Measurements from ENCODE around the gene DNMT1. TPM values are rescaled to one million over a fixed set of nuclear protein-coding genes. Genes with fewer than 3 reads are reported as not detected.
A peak's percentile ranks its signal among the peaks of the same experiment; 100 is the strongest.

The DNMT1 gene
- total RNA-seq, 5 donors from 2014 or later (not counting 1 experiment from before 2014, with no cell fraction given): 199 to 245 (median 235) TPM

- Histone ChIP-seq H3K36me3 (ENCODE audit: control insufficient read depth in 2 of 2, extremely low read depth in 1 of 2, insufficient read depth in 1 of 2, low read length in 1 of 2) (peaks cover 0 to 11% of the 10 kb centered on the region in 2 donors), H3K4me3 (ENCODE audit: control insufficient read depth in 1 of 2, extremely low read depth in 1 of 2, low read length in 1 of 2) (no peak overlapping the region), H3K27me3 (replicated peaks in 1 of 2; ENCODE audit: control insufficient read depth in 2 of 2, extremely low read depth in 1 of 2, insufficient read depth in 2 of 2, low read length in 1 of 2) (no peaks in the 10 kb centered on the region), H3K9me3 (no peaks in the 10 kb centered on the region), H3K27ac (ENCODE audit: low read length) (no peak overlapping the region), H3K4me1 (ENCODE audit: control insufficient read depth in 1 of 2, extremely low read depth in 1 of 2, insufficient read depth in 2 of 2, low read length in 2 of 2) (peaks cover 13 to 58% of the 10 kb centered on the region in 2 experiments)
- ChIA-PET CTCF (no interaction called here), POLR2A (no interaction called here)
- Mint-ChIP-seq H3K9me3 (no peaks in the 10 kb centered on the region), H3K4me3 (peak overlapping the region; percentile 31 to 92 (median 45)), H3K27ac (peak overlapping the region in 1 of 2 donors; percentile 34), H3K27me3 (no peaks in the 10 kb centered on the region), H3K36me3 (peaks cover 10% of the 10 kb centered on the region), H3K4me1 (peaks cover 35 to 53% (median 49%) of the 10 kb centered on the region in 3 donors)
- no peak for ATAC-seq (replicated peaks in 1 of 4)
- 34% methylated on average over 2 of the region's 6 CpGs for WGBS (ENCODE audit: insufficient coverage)
- no peak for DNase-seq
Observed at GRCh38 chr19:10192922-10193321, 1.8 kb downstream of the DNMT1 start.

- peaks cover 14% of the 10 kb centered on the region for H3K36me3 Mint-ChIP-seq
Observed at GRCh38 chr19:10191347-10191746, 3.4 kb downstream of the DNMT1 start.

GRCh38 chr19:10190026-10190425, 4.7 kb downstream of the DNMT1 start:
- Mint-ChIP-seq H3K4me1 (peaks cover 51 to 58% (median 54%) of the 10 kb centered on the region in 3 donors), H3K27me3 (no peaks in the 10 kb centered on the region), H3K27ac (peak overlapping the region in 1 of 2 donors; percentile 34), H3K4me3 (no peak overlapping the region), H3K9me3 (no peaks in the 10 kb centered on the region), H3K36me3 (peaks cover 19% of the 10 kb centered on the region)
- CTCF ChIA-PET: interaction anchor here in 1 of 2 donors (1.1 kb wide), 1 partner anchor 60 kb away, joined by 6 read pairs; no protein-coding TSS in a partner anchor
- H3K9me3 ChIP-seq: no peaks in the 10 kb centered on the region
- POLR2A ChIA-PET: no interaction called here
- H3K4me3 ChIP-seq (ENCODE audit: control insufficient read depth in 1 of 2, extremely low read depth in 1 of 2, low read length in 1 of 2): no peak overlapping the region
- H3K36me3 ChIP-seq (ENCODE audit: control insufficient read depth in 2 of 2, extremely low read depth in 1 of 2, insufficient read depth in 1 of 2, low read length in 1 of 2): peaks cover 4 to 27% of the 10 kb centered on the region in 2 donors
- no peaks in the 10 kb centered on the region for H3K27me3 ChIP-seq (replicated peaks in 1 of 2; ENCODE audit: control insufficient read depth in 2 of 2, extremely low read depth in 1 of 2, insufficient read depth in 2 of 2, low read length in 1 of 2)
- DNase-seq: no peak
- no peak overlapping the region for H3K27ac ChIP-seq (ENCODE audit: low read length)
- no peak for ATAC-seq (replicated peaks in 1 of 4)
- peaks cover 11 to 63% of the 10 kb centered on the region in 2 experiments for H3K4me1 ChIP-seq (ENCODE audit: control insufficient read depth in 1 of 2, extremely low read depth in 1 of 2, insufficient read depth in 2 of 2, low read length in 2 of 2)
- WGBS (ENCODE audit: insufficient coverage): 96% methylated on average over 4 of the region's 5 CpGs

More at GRCh38 chr19:10191347-10191746, 3.4 kb downstream of the DNMT1 start:
- Mint-ChIP-seq H3K4me1 (peaks cover 49 to 58% (median 52%) of the 10 kb centered on the region in 3 donors), H3K4me3 (no peak overlapping the region), H3K27ac (no peak overlapping the region), H3K27me3 (no peaks in the 10 kb centered on the region), H3K9me3 (no peaks in the 10 kb centered on the region)
- DNase-seq: no peak
- no peak overlapping the region for H3K27ac ChIP-seq (ENCODE audit: low read length)
- peaks cover 0 to 18% of the 10 kb centered on the region in 2 donors for H3K36me3 ChIP-seq (ENCODE audit: control insufficient read depth in 2 of 2, extremely low read depth in 1 of 2, insufficient read depth in 1 of 2, low read length in 1 of 2)
- ATAC-seq (replicated peaks in 1 of 4): no peak
- no peaks in the 10 kb centered on the region for H3K9me3 ChIP-seq
- no peaks in the 10 kb centered on the region for H3K27me3 ChIP-seq (replicated peaks in 1 of 2; ENCODE audit: control insufficient read depth in 2 of 2, extremely low read depth in 1 of 2, insufficient read depth in 2 of 2, low read length in 1 of 2)
- no peak overlapping the region for H3K4me3 ChIP-seq (ENCODE audit: control insufficient read depth in 1 of 2, extremely low read depth in 1 of 2, low read length in 1 of 2)
- ChIA-PET POLR2A (no interaction called here), CTCF (no interaction called here)
- peaks cover 13 to 70% of the 10 kb centered on the region in 2 experiments for H3K4me1 ChIP-seq (ENCODE audit: control insufficient read depth in 1 of 2, extremely low read depth in 1 of 2, insufficient read depth in 2 of 2, low read length in 2 of 2)
- 96% methylated on average over 2 of the region's 2 CpGs for WGBS (ENCODE audit: insufficient coverage)

GRCh38 chr19:10189616-10190015, 5.1 kb downstream of the DNMT1 start:
- POLR2A ChIA-PET: interaction anchor here in 1 of 2 donors (0.6 kb wide), 1 partner anchor 51 kb away, joined by 7 read pairs; no protein-coding TSS in a partner anchor
- no peaks in the 10 kb centered on the region for H3K9me3 Mint-ChIP-seq
- DNase-seq (no peak), ATAC-seq (replicated peaks in 1 of 4) (no peak)
- peaks cover 4 to 30% of the 10 kb centered on the region in 2 donors for H3K36me3 ChIP-seq (ENCODE audit: control insufficient read depth in 2 of 2, extremely low read depth in 1 of 2, insufficient read depth in 1 of 2, low read length in 1 of 2)
- H3K27me3 ChIP-seq (replicated peaks in 1 of 2; ENCODE audit: control insufficient read depth in 2 of 2, extremely low read depth in 1 of 2, insufficient read depth in 2 of 2, low read length in 1 of 2): no peaks in the 10 kb centered on the region
- H3K4me1 ChIP-seq (ENCODE audit: control insufficient read depth in 1 of 2, extremely low read depth in 1 of 2, insufficient read depth in 2 of 2, low read length in 2 of 2): peaks cover 11 to 64% of the 10 kb centered on the region in 2 experiments
- CTCF ChIA-PET: interaction anchor here in 1 of 2 donors (1.1 kb wide), 1 partner anchor 60 kb away, joined by 6 read pairs; no protein-coding TSS in a partner anchor
- no peak overlapping the region for H3K4me3 ChIP-seq (ENCODE audit: control insufficient read depth in 1 of 2, extremely low read depth in 1 of 2, low read length in 1 of 2)
- 42% methylated on average over 2 of the region's 5 CpGs for WGBS (ENCODE audit: insufficient coverage)
- peaks cover 46 to 54% (median 53%) of the 10 kb centered on the region in 3 donors for H3K4me1 Mint-ChIP-seq
- no peak overlapping the region for H3K27ac Mint-ChIP-seq
- no peak overlapping the region for H3K27ac ChIP-seq (ENCODE audit: low read length)
- H3K27me3 Mint-ChIP-seq: no peaks in the 10 kb centered on the region
- no peaks in the 10 kb centered on the region for H3K9me3 ChIP-seq
- peaks cover 19% of the 10 kb centered on the region for H3K36me3 Mint-ChIP-seq
- no peak overlapping the region for H3K4me3 Mint-ChIP-seq

DNA sequence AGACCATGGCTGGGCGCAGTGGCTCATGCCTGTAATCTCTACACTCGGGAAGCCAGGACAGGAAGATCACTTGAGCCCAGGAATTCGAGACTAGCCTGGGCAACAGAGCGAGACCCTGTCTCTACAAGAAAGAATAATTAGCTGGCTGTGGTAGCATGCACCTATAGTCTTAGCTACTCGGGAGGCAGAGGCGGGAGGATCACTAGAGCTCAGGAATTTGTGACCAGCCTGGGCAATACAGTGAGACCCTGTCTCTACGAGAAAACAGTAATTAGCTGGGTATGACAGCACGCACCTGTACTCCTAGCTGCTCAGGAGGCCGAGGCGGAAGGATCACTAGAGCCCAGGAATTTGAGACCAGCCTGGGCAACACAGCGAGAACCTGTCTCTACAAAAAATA, 7.4 kb downstream of the DNMT1 start:
- ATAC-seq (replicated peaks in 1 of 4): no peak

DNA sequence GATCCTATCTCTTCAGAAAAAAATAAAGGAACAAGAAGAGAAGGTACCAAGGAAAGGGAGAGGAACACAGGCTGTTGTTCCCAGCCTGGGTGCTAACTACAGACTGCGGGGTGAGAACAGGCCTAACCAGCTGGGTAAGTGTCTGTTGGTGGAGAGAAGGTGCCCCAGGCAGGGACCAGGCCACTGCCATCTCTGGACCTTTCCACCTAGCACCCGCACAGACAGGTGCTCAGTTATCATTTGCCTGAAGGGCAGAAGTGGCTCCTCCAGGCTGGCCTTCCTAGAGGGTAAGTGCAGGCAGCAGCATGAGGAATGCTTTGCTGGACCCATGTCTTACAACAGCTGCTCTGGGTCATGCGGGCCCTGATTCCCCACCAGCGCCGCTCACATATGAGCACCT, 10.1 kb downstream of the DNMT1 start:
- Mint-ChIP-seq H3K27me3 (no peaks in the 10 kb centered on the region), H3K27ac (peak overlapping the region; percentile 65 to 71), H3K4me1 (peaks cover 29 to 30% (median 30%) of the 10 kb centered on the region in 3 donors), H3K9me3 (no peaks in the 10 kb centered on the region), H3K36me3 (peaks cover 29% of the 10 kb centered on the region), H3K4me3 (no peak overlapping the region)
- ATAC-seq (replicated peaks in 1 of 4) (no peak), DNase-seq (no peak)
- peaks cover 17 to 56% of the 10 kb centered on the region in 2 donors for H3K36me3 ChIP-seq (ENCODE audit: control insufficient read depth in 2 of 2, extremely low read depth in 1 of 2, insufficient read depth in 1 of 2, low read length in 1 of 2)
- CTCF ChIA-PET: interaction anchor here in 1 of 2 donors (0.7 kb wide), 1 partner anchor 15 kb away, joined by 6 read pairs; no protein-coding TSS in a partner anchor
- H3K4me3 ChIP-seq (ENCODE audit: control insufficient read depth in 1 of 2, extremely low read depth in 1 of 2, low read length in 1 of 2): no peak overlapping the region
- no peak overlapping the region for H3K27ac ChIP-seq (ENCODE audit: low read length)
- H3K4me1 ChIP-seq (ENCODE audit: control insufficient read depth in 1 of 2, extremely low read depth in 1 of 2, insufficient read depth in 2 of 2, low read length in 2 of 2): peaks cover 0 to 31% of the 10 kb centered on the region in 2 experiments
- WGBS (ENCODE audit: insufficient coverage): 100% methylated on average over 5 of the region's 5 CpGs
- POLR2A ChIA-PET: no interaction called here
- no peaks in the 10 kb centered on the region for H3K9me3 ChIP-seq
- H3K27me3 ChIP-seq (replicated peaks in 1 of 2; ENCODE audit: control insufficient read depth in 2 of 2, extremely low read depth in 1 of 2, insufficient read depth in 2 of 2, low read length in 1 of 2): no peaks in the 10 kb centered on the region

More for the DNA sequence above, 7.4 kb downstream of the DNMT1 start:
- peak overlapping the region in 1 of 2 donors; percentile 5 for H3K27ac Mint-ChIP-seq
- H3K4me1 ChIP-seq (ENCODE audit: control insufficient read depth in 1 of 2, extremely low read depth in 1 of 2, insufficient read depth in 2 of 2, low read length in 2 of 2): peaks cover 2 to 47% of the 10 kb centered on the region in 2 experiments
- H3K4me1 Mint-ChIP-seq: peaks cover 38 to 44% (median 44%) of the 10 kb centered on the region in 3 donors
- peaks cover 4 to 42% of the 10 kb centered on the region in 2 donors for H3K36me3 ChIP-seq (ENCODE audit: control insufficient read depth in 2 of 2, extremely low read depth in 1 of 2, insufficient read depth in 1 of 2, low read length in 1 of 2)
- no peak overlapping the region for H3K27ac ChIP-seq (ENCODE audit: low read length)
- DNase-seq: no peak
- no peak overlapping the region for H3K4me3 Mint-ChIP-seq
- no peaks in the 10 kb centered on the region for H3K27me3 ChIP-seq (replicated peaks in 1 of 2; ENCODE audit: control insufficient read depth in 2 of 2, extremely low read depth in 1 of 2, insufficient read depth in 2 of 2, low read length in 1 of 2)
- WGBS (ENCODE audit: insufficient coverage): 91% methylated on average over 7 of the region's 11 CpGs
- no peaks in the 10 kb centered on the region for H3K9me3 ChIP-seq
- peaks cover 25% of the 10 kb centered on the region for H3K36me3 Mint-ChIP-seq
- H3K9me3 Mint-ChIP-seq: no peaks in the 10 kb centered on the region
- POLR2A ChIA-PET: interaction anchor here (0.5 to 0.6 kb wide), 4 partner anchors 39 to 327 kb away, joined by 3 to 7 read pairs (median 4); no protein-coding TSS in a partner anchor
- CTCF ChIA-PET: interaction anchor here in 1 of 2 donors (0.6 kb wide), 1 partner anchor 200 kb away, joined by 3 read pairs; no protein-coding TSS in a partner anchor
- H3K4me3 ChIP-seq (ENCODE audit: control insufficient read depth in 1 of 2, extremely low read depth in 1 of 2, low read length in 1 of 2): no peak overlapping the region
- H3K27me3 Mint-ChIP-seq: no peaks in the 10 kb centered on the region
